IMR-90 (cell line): ENCODE results near the gene TMED6. TPM values are rescaled to one million over a fixed set of nuclear protein-coding genes. Genes with fewer than 3 reads are reported as not detected.

Experiments
- ATAC-seq: fragments of 200-7000 bp; cut with Tn5 transposase; 2 replicates; pipeline ENCODE4 v1.9.1; 2020; ENCODE audit warnings: low read depth, mild to moderate bottlenecking, moderate library complexity
- BruUV-seq: library from RNA; stranded (reverse); fragments of 400-500 nt; replicated peaks from 2 replicates; lab custom pipeline; 2021; lab: Mats Ljungman, UMichigan
- CTCF ChIA-PET: fragments of 300-600 bp; formaldehyde crosslinking; extraction: SDS; loops from one replicate; lab custom pipeline; 2021; ENCODE audit warnings: antibody characterized with exemption; lab: Yijun Ruan, JAX
- POLR2A ChIA-PET: fragments of 300-600 bp; sonication (Branson Sonifier 250); formaldehyde crosslinking; loops from one replicate; lab custom pipeline; 2022; ENCODE audit warnings: antibody characterized with exemption; ENCODE audit not compliant: unreplicated experiment; lab: Charles Lee
- DNase-seq: peaks from one replicate; pipeline ENCODE4 v3.0.0; 2013
- H2AFZ ChIP-seq: replicated peaks from 2 replicates; pipeline ENCODE3; 2013; ENCODE audit warnings: low read length, mild to moderate bottlenecking; ENCODE audit not compliant: poor library complexity
- H2AK5ac ChIP-seq: 2 replicates; pipeline ENCODE4 v1.6.1; 2013; ENCODE audit warnings: low read depth, low read length, inconsistent platforms
- H2AK9ac ChIP-seq: replicated peaks from 2 replicates; pipeline ENCODE3; 2013; ENCODE audit warnings: mild to moderate bottlenecking, low read depth, low read length, moderate library complexity; ENCODE audit not compliant: poor library complexity
- H2BK120ac ChIP-seq: 2 replicates; pipeline ENCODE4 v1.6.1; 2013; ENCODE audit warnings: low read depth, low read length, inconsistent platforms
- H2BK15ac ChIP-seq: 3 replicates; pipeline ENCODE4 v1.6.1; 2013; ENCODE audit warnings: low read depth, low read length, inconsistent platforms
- H2BK20ac ChIP-seq: 2 replicates; pipeline ENCODE4 v1.6.1; 2013; ENCODE audit warnings: low read depth, mild to moderate bottlenecking, inconsistent platforms, low read length, moderate library complexity
- H2BK5ac ChIP-seq: 2 replicates; pipeline ENCODE4 v1.6.1; 2013; ENCODE audit warnings: mild to moderate bottlenecking, low read depth, low read length, inconsistent platforms; ENCODE audit not compliant: poor library complexity, severe bottlenecking
- H3K14ac ChIP-seq: replicated peaks from 2 replicates; pipeline ENCODE4 v1.6.1; 2013; ENCODE audit warnings: low read depth, low read length, inconsistent platforms
- H3K18ac ChIP-seq: 2 replicates; pipeline ENCODE4 v1.6.1; 2013; ENCODE audit warnings: low read depth, low read length, control low read depth
- H3K23ac ChIP-seq: 2 replicates; pipeline ENCODE4 v1.6.1; 2013; ENCODE audit warnings: low read depth, low read length, inconsistent platforms
- H3K27ac ChIP-seq: 2 replicates; pipeline ENCODE4 v1.5.1; 2013; ENCODE audit warnings: mild to moderate bottlenecking, control low read depth, low read length; ENCODE audit not compliant: insufficient read depth
- H3K27me3 ChIP-seq: 2 replicates; pipeline ENCODE4 v1.6.1; 2013; ENCODE audit warnings: low read length; ENCODE audit not compliant: control insufficient read depth, insufficient read depth
- H3K36me3 ChIP-seq: 2 replicates; pipeline ENCODE4 v1.6.1; 2013; ENCODE audit warnings: low read length, mixed read lengths; ENCODE audit not compliant: control insufficient read depth, insufficient read depth
- H3K4ac ChIP-seq: 2 replicates; pipeline ENCODE4 v1.6.1; 2013; ENCODE audit warnings: low read depth, low read length, inconsistent platforms
- H3K4me1 ChIP-seq: 2 replicates; pipeline ENCODE4 v1.6.1; 2013; ENCODE audit warnings: low read length, mixed read lengths; ENCODE audit not compliant: control insufficient read depth, insufficient read depth
- H3K4me2 ChIP-seq: 2 replicates; pipeline ENCODE4 v1.6.1; 2013; ENCODE audit warnings: low read depth, mild to moderate bottlenecking, control low read depth, low read length, moderate library complexity
- H3K4me3 ChIP-seq: 2 replicates; pipeline ENCODE4 v1.5.1; 2013; ENCODE audit warnings: low read depth, mild to moderate bottlenecking, control low read depth, low read length, moderate library complexity; ENCODE audit not compliant: insufficient read depth
- H3K56ac ChIP-seq: 2 replicates; pipeline ENCODE4 v1.6.1; 2013; ENCODE audit warnings: low read length, inconsistent platforms; ENCODE audit not compliant: insufficient read depth; ENCODE audit errors: extremely low read depth
- H3K79me1 ChIP-seq, 2 experiments: 2 replicates each; pipeline ENCODE4 v1.6.1; 2013; ENCODE audit warnings: low read length in 2 of 2, inconsistent platforms in 1 of 2, low read depth in 1 of 2
- H3K9ac ChIP-seq: 2 replicates; pipeline ENCODE4 v1.6.1; 2013; ENCODE audit warnings: low read depth, low read length, control low read depth
- H3K9me1 ChIP-seq: 2 replicates; pipeline ENCODE4 v1.6.1; 2013; ENCODE audit warnings: low read length, inconsistent platforms; ENCODE audit not compliant: insufficient read depth
- H3K9me3 ChIP-seq: 2 replicates; pipeline ENCODE4 v1.6.1; 2013; ENCODE audit warnings: low read length; ENCODE audit not compliant: control insufficient read depth, insufficient read depth
- H4K20me1 ChIP-seq: 2 replicates; pipeline ENCODE4 v1.6.1; 2013; ENCODE audit warnings: low read length, inconsistent platforms; ENCODE audit not compliant: insufficient read depth
- H4K5ac ChIP-seq: 2 replicates; pipeline ENCODE4 v1.6.1; 2013; ENCODE audit warnings: mild to moderate bottlenecking, low read depth, low read length, control low read depth
- H4K8ac ChIP-seq, 2 experiments: 2 replicates each; pipeline ENCODE4 v1.6.1; 2013; ENCODE audit warnings: low read depth in 2 of 2, low read length in 2 of 2, control low read depth in 1 of 2, inconsistent platforms in 1 of 2
- H4K91ac ChIP-seq: 2 replicates; pipeline ENCODE4 v1.6.1; 2013; ENCODE audit warnings: low read depth, low read length, inconsistent platforms; ENCODE audit not compliant: insufficient read depth
- BHLHE40 ChIP-seq: fragments of 150-350 bp; IDR thresholded peaks from 2 replicates; pipeline ENCODE4 v1.6.1; 2016; ENCODE audit warnings: mild to moderate bottlenecking, low read depth, low read length
- CEBPB ChIP-seq: IDR thresholded peaks from 2 replicates; pipeline ENCODE4 v1.6.1; 2012; ENCODE audit warnings: low read depth, low read length, improper control_type of control experiment
- CHD1 ChIP-seq: IDR thresholded peaks from 2 replicates; pipeline ENCODE4 v1.6.1; 2012; ENCODE audit warnings: low read depth, low read length, improper control_type of control experiment
- FOS ChIP-seq: fragments of 150-350 bp; IDR thresholded peaks from 2 replicates; pipeline ENCODE4 v1.6.1; 2016; ENCODE audit warnings: low read depth, low read length
- MAZ ChIP-seq: IDR thresholded peaks from 2 replicates; pipeline ENCODE4 v1.6.1; 2012; ENCODE audit warnings: low read depth, mild to moderate bottlenecking, low read length, improper control_type of control experiment, moderate library complexity, borderline replicate concordance
- MXI1 ChIP-seq: IDR thresholded peaks from 2 replicates; pipeline ENCODE4 v1.6.1; 2012; ENCODE audit warnings: low read depth, mild to moderate bottlenecking, low read length, moderate library complexity, borderline replicate concordance
- POLR2A ChIP-seq: IDR thresholded peaks from 2 replicates; pipeline ENCODE4 v1.6.1; 2012; ENCODE audit warnings: mild to moderate bottlenecking, low read depth, low read length
- RAD21 ChIP-seq: IDR thresholded peaks from 2 replicates; pipeline ENCODE4 v1.6.1; 2012; ENCODE audit warnings: low read length, improper control_type of control experiment
- SMC3 ChIP-seq: fragments of 150-350 bp; IDR thresholded peaks from 2 replicates; pipeline ENCODE4 v1.6.1; 2016; ENCODE audit warnings: low read depth, mild to moderate bottlenecking, antibody characterized with exemption, low read length, moderate library complexity
- WGBS, 2 experiments: methylation state at CpG; one replicate each; pipeline versions ENCODE4 v1.1.5 to v1.1.7; 2013; ENCODE audit warnings: missing lambda C conversion rate in 2 of 2; ENCODE audit not compliant: insufficient read length in 1 of 2; ENCODE audit errors: extremely low coverage in 2 of 2; 5-methylcytosine and 5-hydroxymethylcytosine counted together
- dilution Hi-C: fragments of 300-500 bp; cut with HindIII; formaldehyde crosslinking; loops from one replicate; pipeline ENCODE4 v1.14.3; 2018; ENCODE audit warnings: low sequenced_read_pairs; ENCODE audit not compliant: unreplicated experiment
- in situ Hi-C: fragments of 300-500 bp; cut with MboI; formaldehyde crosslinking; loops from 3 replicates; pipeline ENCODE4 v1.14.3; 2019; ENCODE audit warnings: low sequenced_read_pairs, inconsistent platforms, mixed read lengths
- intact Hi-C: fragments of 100-400 bp; cut with micrococcal nuclease; formaldehyde crosslinking; loops from 2 replicates; pipeline ENCODE4 v1.10.0; 2022
- polyA plus RNA-seq, 3 experiments: library from polyadenylated mRNA; depleted of rRNA; stranded (reverse); fragments of >200 nt; gene quantifications; 2 replicates each; pipeline ENCODE4 v1.2.3, GENCODE V29; 2012; ENCODE audit warnings: low replicate concordance in 1 of 3
- total RNA-seq: library from RNA; depleted of rRNA; stranded (reverse); fragments of >200 nt; gene quantifications from 2 replicates; pipeline ENCODE4 v1.2.3, GENCODE V29; 2012
- TF ChIP-seq, protein P1 (sequence below): fragments of 150-350 bp; IDR thresholded peaks from 2 replicates; pipeline ENCODE4 v1.6.1; 2016; ENCODE audit warnings: low read depth, mild to moderate bottlenecking, low read length, moderate library complexity, borderline replicate concordance
- TF ChIP-seq, protein P2 (sequence below): fragments of 150-350 bp; IDR thresholded peaks from 2 replicates; pipeline ENCODE4 v1.6.1; 2017; ENCODE audit warnings: mild to moderate bottlenecking, antibody characterized with exemption, low read length, low read depth
- TF ChIP-seq, protein P3 (sequence below): conservative IDR thresholded peaks from 2 replicates; pipeline ENCODE4 v1.5.1; 2012; ENCODE audit warnings: mild to moderate bottlenecking, low read depth, low read length, improper control_type of control experiment

The TMED6 gene
- total and polyA plus RNA-seq, 2 of the 4 experiments (the other 2 are of a cell fraction): 0.10 TPM; not detected in 1

DNA sequence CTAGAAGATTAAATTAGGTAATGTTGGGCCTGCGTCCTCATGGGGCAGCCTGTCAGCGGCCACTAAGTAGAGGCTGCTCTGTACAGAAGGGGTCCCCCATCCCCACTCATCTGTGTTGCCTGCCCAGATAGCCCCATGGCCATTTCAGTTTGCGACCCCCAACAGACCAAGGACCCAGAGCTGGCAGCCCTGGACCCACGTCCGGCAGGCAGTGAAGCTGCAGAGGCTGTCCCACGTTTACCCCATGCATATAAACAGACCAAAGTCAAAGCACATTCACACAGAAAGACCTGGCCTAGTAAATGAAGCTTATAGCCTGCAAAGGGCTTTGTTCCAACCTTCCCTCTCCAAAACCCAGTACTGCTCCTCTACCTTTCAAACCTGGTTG is 25.8 kb downstream of the TMED6 start:
- H3K9ac ChIP-seq: no peak overlapping the region
- no peak overlapping the region for H2AFZ ChIP-seq
- H3K23ac ChIP-seq: no peak overlapping the region
- DNase-seq: no peak
- no peak for TF ChIP-seq RAD21
- no peak for TF ChIP-seq POLR2A
- TF ChIP-seq CHD1: no peak
- no peak for TF ChIP-seq CEBPB
- TF ChIP-seq, protein P1, sequence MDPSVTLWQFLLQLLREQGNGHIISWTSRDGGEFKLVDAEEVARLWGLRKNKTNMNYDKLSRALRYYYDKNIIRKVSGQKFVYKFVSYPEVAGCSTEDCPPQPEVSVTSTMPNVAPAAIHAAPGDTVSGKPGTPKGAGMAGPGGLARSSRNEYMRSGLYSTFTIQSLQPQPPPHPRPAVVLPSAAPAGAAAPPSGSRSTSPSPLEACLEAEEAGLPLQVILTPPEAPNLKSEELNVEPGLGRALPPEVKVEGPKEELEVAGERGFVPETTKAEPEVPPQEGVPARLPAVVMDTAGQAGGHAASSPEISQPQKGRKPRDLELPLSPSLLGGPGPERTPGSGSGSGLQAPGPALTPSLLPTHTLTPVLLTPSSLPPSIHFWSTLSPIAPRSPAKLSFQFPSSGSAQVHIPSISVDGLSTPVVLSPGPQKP: no peak
- no peak for TF ChIP-seq SMC3
- TF ChIP-seq MXI1: no peak
- TF ChIP-seq, protein P2, sequence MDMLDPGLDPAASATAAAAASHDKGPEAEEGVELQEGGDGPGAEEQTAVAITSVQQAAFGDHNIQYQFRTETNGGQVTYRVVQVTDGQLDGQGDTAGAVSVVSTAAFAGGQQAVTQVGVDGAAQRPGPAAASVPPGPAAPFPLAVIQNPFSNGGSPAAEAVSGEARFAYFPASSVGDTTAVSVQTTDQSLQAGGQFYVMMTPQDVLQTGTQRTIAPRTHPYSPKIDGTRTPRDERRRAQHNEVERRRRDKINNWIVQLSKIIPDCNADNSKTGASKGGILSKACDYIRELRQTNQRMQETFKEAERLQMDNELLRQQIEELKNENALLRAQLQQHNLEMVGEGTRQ: no peak
- TF ChIP-seq BHLHE40: no peak
- TF ChIP-seq FOS: no peak
- TF ChIP-seq, protein P3, sequence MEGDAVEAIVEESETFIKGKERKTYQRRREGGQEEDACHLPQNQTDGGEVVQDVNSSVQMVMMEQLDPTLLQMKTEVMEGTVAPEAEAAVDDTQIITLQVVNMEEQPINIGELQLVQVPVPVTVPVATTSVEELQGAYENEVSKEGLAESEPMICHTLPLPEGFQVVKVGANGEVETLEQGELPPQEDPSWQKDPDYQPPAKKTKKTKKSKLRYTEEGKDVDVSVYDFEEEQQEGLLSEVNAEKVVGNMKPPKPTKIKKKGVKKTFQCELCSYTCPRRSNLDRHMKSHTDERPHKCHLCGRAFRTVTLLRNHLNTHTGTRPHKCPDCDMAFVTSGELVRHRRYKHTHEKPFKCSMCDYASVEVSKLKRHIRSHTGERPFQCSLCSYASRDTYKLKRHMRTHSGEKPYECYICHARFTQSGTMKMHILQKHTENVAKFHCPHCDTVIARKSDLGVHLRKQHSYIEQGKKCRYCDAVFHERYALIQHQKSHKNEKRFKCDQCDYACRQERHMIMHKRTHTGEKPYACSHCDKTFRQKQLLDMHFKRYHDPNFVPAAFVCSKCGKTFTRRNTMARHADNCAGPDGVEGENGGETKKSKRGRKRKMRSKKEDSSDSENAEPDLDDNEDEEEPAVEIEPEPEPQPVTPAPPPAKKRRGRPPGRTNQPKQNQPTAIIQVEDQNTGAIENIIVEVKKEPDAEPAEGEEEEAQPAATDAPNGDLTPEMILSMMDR: no peak
- TF ChIP-seq MAZ: no peak
- peaks cover 56% of the 10 kb centered on the region for H3K36me3 ChIP-seq
- H3K9me1 ChIP-seq: peaks cover 13% of the 10 kb centered on the region
- dilution Hi-C loops: no loop called here
- WGBS, 2 experiments: 80% methylated on average over 3 of the region's 6 CpGs; no CpG with 5 or more reads in 1 of the 2 experiments
- no peaks in the 10 kb centered on the region for H3K27me3 ChIP-seq
- no peak overlapping the region for H2BK5ac ChIP-seq
- no peak overlapping the region for H4K5ac ChIP-seq
- H2AK9ac ChIP-seq: no peak overlapping the region
- no peak overlapping the region for H3K14ac ChIP-seq
- H4K91ac ChIP-seq: no peak overlapping the region
- H3K9me3 ChIP-seq: no peaks in the 10 kb centered on the region
- in situ Hi-C loops: no loop called here
- H3K27ac ChIP-seq: no peak overlapping the region
- no peak overlapping the region for H3K4ac ChIP-seq
- CTCF ChIA-PET: no interaction called here
- H3K4me1 ChIP-seq: peaks cover 12% of the 10 kb centered on the region
- no peak overlapping the region for H2BK120ac ChIP-seq
- H2BK15ac ChIP-seq: no peak overlapping the region
- peaks cover 72% of the 10 kb centered on the region for H4K20me1 ChIP-seq
- H3K79me1 ChIP-seq: peaks cover 43 to 82% of the 10 kb centered on the region in 2 experiments
- H2AK5ac ChIP-seq: no peak overlapping the region
- no peak overlapping the region for H3K4me3 ChIP-seq
- H2BK20ac ChIP-seq: no peak overlapping the region
- no peak overlapping the region for H3K18ac ChIP-seq
- no TSS peak for BruUV-seq
- H4K8ac ChIP-seq: no peak overlapping the region
- ATAC-seq: no peak
- H3K56ac ChIP-seq: no peak overlapping the region
- no peak overlapping the region for H3K4me2 ChIP-seq
- intact Hi-C loops: no loop called here
- POLR2A ChIA-PET: interaction anchor here (0.7 kb wide), 1 partner anchor 203 kb away, joined by 4 read pairs; no protein-coding TSS in a partner anchor
